ENCODE results near the gene CD200R1. TPM values are rescaled to one million over a fixed set of nuclear protein-coding genes. Genes with fewer than 3 reads are reported as not detected.

The CD200R1 gene
- total and polyA plus RNA-seq, 2 experiments from 2014 or later = not detected

GRCh38 chr3:113002679-113003078 is 27.8 kb upstream of the CD200R1 start:
- Histone ChIP-seq H3K27me3 (replicated peaks; ENCODE audit: insufficient read depth) (no peaks in the 10 kb centered on the region), H3F3A (ENCODE audit: insufficient read depth) (peaks cover 6% of the 10 kb centered on the region; the same call in 1 of the 2 replicates), H3K36me3 (ENCODE audit: low read depth) (peaks cover 67% of the 10 kb centered on the region), H3K9me3 (ENCODE audit: low read depth) (no peaks in the 10 kb centered on the region), H3K9me2 (ENCODE audit: insufficient read depth) (no peaks in the 10 kb centered on the region), H3K79me2 (ENCODE audit: insufficient read depth) (peaks cover 55% of the 10 kb centered on the region), H3K4me1 (ENCODE audit: insufficient read depth) (0 out of 2 replicates have a peak, but pooled peaks cover 1% of the 10 kb centered on the region), H3K9ac (no peak overlapping the region), H3K4me2 (ENCODE audit: unreplicated experiment) (no peak overlapping the region), H2AFZ (no peak overlapping the region), H3K27ac (no peak overlapping the region), H4K20me1 (ENCODE audit: insufficient read depth) (no peaks in the 10 kb centered on the region), H3K4me3 (no peak overlapping the region)
- DNase-seq = no peak
- in situ Hi-C loops (cut with MboI) = no loop called here
- no peak for TF ChIP-seq EZH2 (IDR thresholded peaks at IDR 0.05; ENCODE audit: insufficient read depth, poor library complexity, severe bottlenecking)
- no peak for TF ChIP-seq EZH2phosphoT487 (IDR thresholded peaks at IDR 0.05; ENCODE audit: insufficient read depth, low read depth)

GRCh38 chr3:113002037-113002436 is 27.1 kb upstream of the CD200R1 start:
- Histone ChIP-seq H3F3A (ENCODE audit: insufficient read depth) (peaks cover 6% of the 10 kb centered on the region; the same call in 1 of the 2 replicates), H3K4me1 (ENCODE audit: insufficient read depth) (no peaks in the 10 kb centered on the region), H3K27ac (no peak overlapping the region), H3K36me3 (ENCODE audit: low read depth) (peaks cover 66% of the 10 kb centered on the region), H3K4me3 (no peak overlapping the region), H4K20me1 (ENCODE audit: insufficient read depth) (no peaks in the 10 kb centered on the region), H3K27me3 (replicated peaks; ENCODE audit: insufficient read depth) (no peaks in the 10 kb centered on the region), H2AFZ (no peak overlapping the region), H3K9me2 (ENCODE audit: insufficient read depth) (no peaks in the 10 kb centered on the region), H3K9me3 (ENCODE audit: low read depth) (no peaks in the 10 kb centered on the region), H3K9ac (no peak overlapping the region), H3K79me2 (ENCODE audit: insufficient read depth) (peaks cover 52% of the 10 kb centered on the region), H3K4me2 (ENCODE audit: unreplicated experiment) (no peak overlapping the region)
- DNase-seq = no peak
- in situ Hi-C loops (cut with MboI) = no loop called here
- TF ChIP-seq EZH2 (IDR thresholded peaks at IDR 0.05; ENCODE audit: insufficient read depth, poor library complexity, severe bottlenecking) (no peak), EZH2phosphoT487 (IDR thresholded peaks at IDR 0.05; ENCODE audit: insufficient read depth, low read depth) (no peak)

- no peak overlapping the region for H3K9ac ChIP-seq
- no peaks in the 10 kb centered on the region for H3K9me3 ChIP-seq (ENCODE audit: low read depth)
- 75 to 77% methylated on average over 4 of the region's 4 CpGs for WGBS, 2 experiments (ENCODE audit: low coverage in 1 of 2, low lambda C conversion rate in 2 of 2, missing lambda C conversion rate in 2 of 2)
- H4K20me1 ChIP-seq (ENCODE audit: insufficient read depth) = no peaks in the 10 kb centered on the region
- H3K27me3 ChIP-seq (replicated peaks; ENCODE audit: insufficient read depth) = no peaks in the 10 kb centered on the region
- no peak overlapping the region for H3K4me3 ChIP-seq
- H3K9me2 ChIP-seq (ENCODE audit: insufficient read depth) = no peaks in the 10 kb centered on the region
- H3K79me2 ChIP-seq (ENCODE audit: insufficient read depth) = peaks cover 45% of the 10 kb centered on the region
- no peak overlapping the region for H3K4me2 ChIP-seq (ENCODE audit: unreplicated experiment)
- H3K36me3 ChIP-seq (ENCODE audit: low read depth) = peaks cover 57% of the 10 kb centered on the region
- DNase-seq = peak; percentile 26
- H3F3A ChIP-seq (ENCODE audit: insufficient read depth) = peaks cover 6% of the 10 kb centered on the region; the same call in 1 of the 2 replicates
- in situ Hi-C loops (cut with MboI) = no loop called here
- no peaks in the 10 kb centered on the region for H3K4me1 ChIP-seq (ENCODE audit: insufficient read depth)
- no peak overlapping the region for H3K27ac ChIP-seq
- H2AFZ ChIP-seq = no peak overlapping the region
- no peak for TF ChIP-seq EZH2 (IDR thresholded peaks at IDR 0.05; ENCODE audit: insufficient read depth, poor library complexity, severe bottlenecking)
- TF ChIP-seq EZH2phosphoT487 (IDR thresholded peaks at IDR 0.05; ENCODE audit: insufficient read depth, low read depth) = no peak
These were observed 25.8 kb upstream of the CD200R1 start for GRCh38 chr3:113000691-113001090.

- Histone ChIP-seq H3F3A (ENCODE audit: insufficient read depth) (no peaks in the 10 kb centered on the region; the same call in 1 of the 2 replicates), H3K9me3 (ENCODE audit: low read depth) (no peaks in the 10 kb centered on the region), H3K9ac (no peak overlapping the region), H2AFZ (no peak overlapping the region), H3K9me2 (ENCODE audit: insufficient read depth) (no peaks in the 10 kb centered on the region), H3K4me3 (no peak overlapping the region), H4K20me1 (ENCODE audit: insufficient read depth) (no peaks in the 10 kb centered on the region), H3K27ac (no peak overlapping the region), H3K36me3 (ENCODE audit: low read depth) (peaks cover 21% of the 10 kb centered on the region), H3K27me3 (replicated peaks; ENCODE audit: insufficient read depth) (no peaks in the 10 kb centered on the region), H3K4me1 (ENCODE audit: insufficient read depth) (peaks cover 15% of the 10 kb centered on the region), H3K4me2 (ENCODE audit: unreplicated experiment) (no peak overlapping the region), H3K79me2 (ENCODE audit: insufficient read depth) (peaks cover 79% of the 10 kb centered on the region)
- WGBS, 2 experiments (ENCODE audit: low coverage in 1 of 2, low lambda C conversion rate in 2 of 2, missing lambda C conversion rate in 2 of 2) = 96 to 99% methylated on average over 4 of the region's 4 CpGs
- TF ChIP-seq EZH2phosphoT487 (IDR thresholded peaks at IDR 0.05; ENCODE audit: insufficient read depth, low read depth) (no peak), EZH2 (IDR thresholded peaks at IDR 0.05; ENCODE audit: insufficient read depth, poor library complexity, severe bottlenecking) (no peak)
- in situ Hi-C loops (cut with MboI) = no loop called here
- no peak for DNase-seq
These were observed 20.9 kb upstream of the CD200R1 start for GRCh38 chr3:112995800-112996199.

Data from GM23248 (cell line).